Thyroid gland (tissue), 4 donors: ENCODE data around the gene NPDC1. TPM values are rescaled to one million over a fixed set of nuclear protein-coding genes. Genes with fewer than 3 reads are reported as not detected.

Source experiments
- DNase-seq, 2 donors: peaks; one replicate each; pipeline ENCODE4 v3.0.0-alpha.2; 2019
- H3K27ac ChIP-seq, 3 donors: fragments of 200-600 bp; sonication (generic); 1 replicate in 2 of 3; 2 replicates in 1 of 3; pipeline ENCODE4 v1.5.1; 2016 to 2019; ENCODE audit warnings: mild to moderate bottlenecking in 1 of 3, moderate library complexity in 1 of 3
- H3K27me3 ChIP-seq: fragments of 200-600 bp; sonication (generic); one replicate; pipeline ENCODE4 v1.5.1; 2019
- H3K36me3 ChIP-seq, 2 donors: fragments of 200-600 bp; sonication (generic); one replicate each; pipeline ENCODE4 v1.5.1; 2016 to 2019
- H3K4me1 ChIP-seq, 2 donors: fragments of 200-600 bp; sonication (generic); one replicate each; pipeline ENCODE4 v1.5.1; 2017 to 2019
- H3K4me3 ChIP-seq, 3 donors: fragments of 200-600 bp; sonication (generic); replicated peaks in 1 of 3; 1 replicate in 2 of 3; 2 replicates in 1 of 3; pipeline ENCODE4 v1.5.1; 2016; ENCODE audit warnings: mild to moderate bottlenecking in 1 of 3
- H3K9me3 ChIP-seq: fragments of 200-600 bp; sonication (generic); one replicate; pipeline ENCODE4 v1.5.1; 2017
- CTCF ChIP-seq, 6 experiments: fragments of 200-600 bp in 3 of 6; fragments of 450-650 bp in 3 of 6; sonication (generic) in 3 of 6; IDR thresholded peaks; one replicate each; pipeline ENCODE4 v1.5.1; 2016 to 2019; ENCODE audit warnings: antibody characterized with exemption in 6 of 6, mild to moderate bottlenecking in 2 of 6, inconsistent platforms in 1 of 6, moderate library complexity in 1 of 6
- POLR2A ChIP-seq, 2 donors: fragments of 450-650 bp; IDR thresholded peaks; one replicate each; pipeline ENCODE4 v1.6.1; 2017; ENCODE audit warnings: antibody characterized with exemption in 2 of 2, mild to moderate bottlenecking in 2 of 2, moderate library complexity in 1 of 2
- WGBS, 2 donors: methylation state at CpG; one replicate each; pipeline ENCODE4 v1.1.5; 2017; 5-methylcytosine and 5-hydroxymethylcytosine counted together
- intact Hi-C: fragments of 100-400 bp; cut with DNase I; formaldehyde crosslinking; loops from one replicate; pipeline ENCODE4 v1.15.1; 2023
- total RNA-seq, 4 donors: library from RNA; depleted of rRNA; stranded (reverse); fragments of >200 nt; gene quantifications; one replicate each; pipeline ENCODE4 v1.2.3, GENCODE V29; 2016

NPDC1 gene
- total RNA-seq, 4 donors from 2014 or later, result 23.3 to 65.9 (median 35.4) TPM

- no peak for DNase-seq
- H3K27ac ChIP-seq, result no peak overlapping the region
- no peak for TF ChIP-seq CTCF (IDR thresholded peaks at IDR 0.05)
- TF ChIP-seq POLR2A (IDR thresholded peaks at IDR 0.05), result no peak
- peaks cover 26 to 49% of the 10 kb centered on the region in 2 donors for H3K36me3 ChIP-seq
- H3K4me3 ChIP-seq, result no peak overlapping the region
- peaks cover 3 to 12% of the 10 kb centered on the region in 2 donors for H3K4me1 ChIP-seq
- WGBS, 2 donors, result 95 to 98% methylated on average over 11 to 16 of the region's 20 CpGs
- intact Hi-C loops, result no loop called here
- H3K27me3 ChIP-seq, result no peaks in the 10 kb centered on the region
- no peaks in the 10 kb centered on the region for H3K9me3 ChIP-seq
Observed at GRCh38 chr9:137013571-137013940, 32.4 kb downstream of the NPDC1 start.

GRCh38 chr9:137012694-137013570, 33.0 kb downstream of the NPDC1 start:
- no peak for DNase-seq
- no peak overlapping the region for H3K27ac ChIP-seq
- intact Hi-C loops, result no loop called here
- TF ChIP-seq POLR2A (IDR thresholded peaks at IDR 0.05) (no peak), CTCF (IDR thresholded peaks at IDR 0.05) (no peak)
- H3K4me1 ChIP-seq, result peaks cover 10 to 18% of the 10 kb centered on the region in 2 donors
- H3K9me3 ChIP-seq, result no peaks in the 10 kb centered on the region
- no peaks in the 10 kb centered on the region for H3K27me3 ChIP-seq
- peaks cover 26 to 48% of the 10 kb centered on the region in 2 donors for H3K36me3 ChIP-seq
- 89 to 95% methylated on average over 38 to 44 of the region's 67 CpGs for WGBS, 2 donors
- H3K4me3 ChIP-seq, result no peak overlapping the region

- WGBS, 2 donors, result 93 to 98% methylated on average over 16 to 20 of the region's 39 CpGs
- no peak for DNase-seq
- H3K27ac ChIP-seq, result no peak overlapping the region
- H3K4me1 ChIP-seq, result peaks cover 18 to 26% of the 10 kb centered on the region in 2 donors
- no peaks in the 10 kb centered on the region for H3K27me3 ChIP-seq
- no peak for TF ChIP-seq CTCF (IDR thresholded peaks at IDR 0.05)
- no peak for TF ChIP-seq POLR2A (IDR thresholded peaks at IDR 0.05)
- H3K9me3 ChIP-seq, result no peaks in the 10 kb centered on the region
- H3K36me3 ChIP-seq, result peaks cover 19 to 41% of the 10 kb centered on the region in 2 donors
- H3K4me3 ChIP-seq, result no peak overlapping the region
- intact Hi-C loops, result no loop called here
Observed at GRCh38 chr9:137011907-137012675, 33.9 kb downstream of the NPDC1 start.

GRCh38 chr9:137011156-137011555, 34.8 kb downstream of the NPDC1 start:
- Histone ChIP-seq H3K9me3 (no peaks in the 10 kb centered on the region), H3K4me1 (peaks cover 27 to 36% of the 10 kb centered on the region in 2 donors), H3K36me3 (peaks cover 16 to 32% of the 10 kb centered on the region in 2 donors), H3K27ac (no peak overlapping the region), H3K27me3 (no peaks in the 10 kb centered on the region), H3K4me3 (no peak overlapping the region)
- intact Hi-C loops, result no loop called here
- 94 to 95% methylated on average over 15 to 20 of the region's 24 CpGs for WGBS, 2 donors
- TF ChIP-seq CTCF (IDR thresholded peaks at IDR 0.05), result no peak
- TF ChIP-seq POLR2A (IDR thresholded peaks at IDR 0.05), result no peak
- DNase-seq, result no peak
